HepG2 (cell line): ENCODE measurements around the gene ABHD12. TPM values are rescaled to one million over a fixed set of nuclear protein-coding genes. Genes with fewer than 3 reads are reported as not detected.
A peak's percentile ranks its signal among the peaks of the same experiment; 100 is the strongest.

Experiments
- DBP ChIP-seq: sonication (generic); formaldehyde crosslinking; IDR thresholded peaks from 2 replicates; pipeline ENCODE4 v1.4.0; 2020; ENCODE audit warnings: missing genetic modification reagents; ENCODE audit errors: not compliant biosample characterization
- DRAP1 ChIP-seq: IDR thresholded peaks from 2 replicates; pipeline ENCODE4 v1.6.1; 2016; ENCODE audit warnings: missing genetic modification reagents, missing compliant biosample characterization
- ELK4 ChIP-seq: sonication (generic); formaldehyde crosslinking; IDR thresholded peaks from 2 replicates; pipeline ENCODE4 v1.9.0; 2021; ENCODE audit warnings: missing genetic modification reagents, borderline replicate concordance
- FIP1L1 ChIP-seq: fragments of 200-400 bp; formaldehyde crosslinking; IDR thresholded peaks from 2 replicates; pipeline ENCODE4 v1.6.1; 2018; ENCODE audit warnings: low read depth, mild to moderate bottlenecking, low read length, moderate library complexity, borderline replicate concordance; ENCODE audit not compliant: insufficient read depth
- FLYWCH1 ChIP-seq: sonication (generic); formaldehyde crosslinking; IDR thresholded peaks from 2 replicates; pipeline ENCODE4 v1.8.1; 2023; ENCODE audit warnings: mild to moderate bottlenecking, missing genetic modification reagents
- HNRNPL ChIP-seq: fragments of 200-400 bp; formaldehyde crosslinking; IDR thresholded peaks from 2 replicates; pipeline ENCODE4 v1.6.1; 2017; ENCODE audit warnings: mild to moderate bottlenecking, low read depth, low read length
- NFE2L1 ChIP-seq: sonication (generic); formaldehyde crosslinking; IDR thresholded peaks from 2 replicates; pipeline ENCODE4 v1.4.0; 2020; ENCODE audit warnings: missing genetic modification reagents, mild to moderate bottlenecking, borderline replicate concordance
- PTBP1 ChIP-seq: fragments of 200-400 bp; formaldehyde crosslinking; IDR thresholded peaks from 2 replicates; pipeline ENCODE4 v1.6.1; 2018; ENCODE audit warnings: low read length, low read depth; ENCODE audit not compliant: poor library complexity, severe bottlenecking
- SOX6 ChIP-seq, 2 experiments: fragments of 450-650 bp in 1 of 2; sonication (generic) in 1 of 2; formaldehyde crosslinking in 1 of 2; IDR thresholded peaks; 2 replicates each; pipeline versions ENCODE4 v1.4.0 to v1.6.1; 2017 to 2020; ENCODE audit warnings: antibody characterized with exemption in 1 of 2, mild to moderate bottlenecking in 1 of 2, missing genetic modification reagents in 1 of 2
- ZBTB44 ChIP-seq: sonication (generic); formaldehyde crosslinking; IDR thresholded peaks from 2 replicates; pipeline ENCODE4 v1.4.0; 2020; ENCODE audit warnings: missing genetic modification reagents
- ZFAT ChIP-seq: sonication (generic); formaldehyde crosslinking; conservative IDR thresholded peaks from 2 replicates; pipeline ENCODE4 v1.8.1; 2023; ENCODE audit warnings: missing genetic modification reagents, inconsistent platforms
- ZMAT3 ChIP-seq: sonication (generic); formaldehyde crosslinking; conservative IDR thresholded peaks from 2 replicates; pipeline ENCODE4 v1.7.0; 2021; ENCODE audit warnings: missing genetic modification reagents
- ZNF207 ChIP-seq: fragments of 450-650 bp; IDR thresholded peaks from 2 replicates; pipeline ENCODE4 v1.6.1; 2016; ENCODE audit warnings: antibody characterized with exemption, borderline replicate concordance
- ZNF224 ChIP-seq: sonication (generic); formaldehyde crosslinking; IDR thresholded peaks from 2 replicates; pipeline ENCODE4 v1.5.0; 2020; ENCODE audit warnings: mild to moderate bottlenecking, missing genetic modification reagents
- ZNF562 ChIP-seq: sonication (generic); formaldehyde crosslinking; IDR thresholded peaks from 2 replicates; pipeline ENCODE4 v1.8.0; 2022; ENCODE audit warnings: missing genetic modification reagents, borderline replicate concordance
- ZNF652 ChIP-seq: IDR thresholded peaks from 2 replicates; pipeline ENCODE4 v1.6.1; 2016; ENCODE audit warnings: low read depth, borderline replicate concordance
- ZNF747 ChIP-seq: sonication (generic); formaldehyde crosslinking; IDR thresholded peaks from 2 replicates; pipeline ENCODE4 v1.8.1; 2023; ENCODE audit warnings: missing genetic modification reagents, mild to moderate bottlenecking, borderline replicate concordance
- ZXDC ChIP-seq: sonication (generic); formaldehyde crosslinking; IDR thresholded peaks from 2 replicates; pipeline ENCODE4 v1.5.0; 2020; ENCODE audit warnings: mild to moderate bottlenecking, missing genetic modification reagents
- polyA plus RNA-seq, 8 experiments: library from polyadenylated mRNA; depleted of rRNA in 3 of 8; stranded (reverse) in 7 of 8; unstranded in 1 of 8; fragments of >200 nt; fragmentation: Illumina TruSeq in 4 of 8; extraction: Trizol in 4 of 8; gene quantifications; 2 replicates each; pipeline versions ENCODE4 v1.2.1 to v1.2.3, GENCODE V29; 2011 to 2016; ENCODE audit warnings: low read depth in 4 of 8, missing spikeins in 1 of 8, mixed read lengths in 1 of 8; ENCODE audit not compliant: insufficient read depth in 1 of 8
- total RNA-seq, 5 experiments: library from RNA; depleted of rRNA; stranded (reverse); fragments of >200 nt; fragmentation: Illumina TruSeq; extraction: Trizol; gene quantifications; 2 replicates each; pipeline ENCODE4 v1.2.3, GENCODE V29; 2016; ENCODE audit warnings: low read depth in 1 of 5
- TF ChIP-seq, protein P1 (sequence below): sonication (generic); formaldehyde crosslinking; conservative IDR thresholded peaks from 2 replicates; pipeline ENCODE4 v1.8.0; 2022; ENCODE audit warnings: low read depth, missing genetic modification reagents

The ABHD12 gene
- total and polyA plus RNA-seq, 2 of the 13 experiments (the other 11 are each of a cell fraction or from before 2014, with no cell fraction given) = 23.5 to 72.1 TPM

GRCh38 chr20:25309395-25310267 lies 81.0 kb downstream of the ABHD12 start (continued):
- TF ChIP-seq HNRNPL = peak; percentile 96
- no peak for TF ChIP-seq FLYWCH1
- TF ChIP-seq, protein P1, sequence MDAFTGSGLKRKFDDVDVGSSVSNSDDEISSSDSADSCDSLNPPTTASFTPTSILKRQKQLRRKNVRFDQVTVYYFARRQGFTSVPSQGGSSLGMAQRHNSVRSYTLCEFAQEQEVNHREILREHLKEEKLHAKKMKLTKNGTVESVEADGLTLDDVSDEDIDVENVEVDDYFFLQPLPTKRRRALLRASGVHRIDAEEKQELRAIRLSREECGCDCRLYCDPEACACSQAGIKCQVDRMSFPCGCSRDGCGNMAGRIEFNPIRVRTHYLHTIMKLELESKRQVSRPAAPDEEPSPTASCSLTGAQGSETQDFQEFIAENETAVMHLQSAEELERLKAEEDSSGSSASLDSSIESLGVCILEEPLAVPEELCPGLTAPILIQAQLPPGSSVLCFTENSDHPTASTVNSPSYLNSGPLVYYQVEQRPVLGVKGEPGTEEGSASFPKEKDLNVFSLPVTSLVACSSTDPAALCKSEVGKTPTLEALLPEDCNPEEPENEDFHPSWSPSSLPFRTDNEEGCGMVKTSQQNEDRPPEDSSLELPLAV (CRISPR knock-in tag) = no peak
- TF ChIP-seq NFE2L1 (CRISPR knock-in tag) = 0 out of 2 replicates have a peak, but pooled peaks have one; percentile 16
- peak; percentile 47; the same call in 1 of the 2 replicates for TF ChIP-seq ZNF747 (CRISPR knock-in tag)
- no peak for TF ChIP-seq ZXDC (CRISPR knock-in tag)
- no peak; the same call in 1 of the 2 replicates for TF ChIP-seq ZMAT3 (CRISPR knock-in tag)
- TF ChIP-seq ZFAT (CRISPR knock-in tag) = no peak
- TF ChIP-seq DBP (CRISPR knock-in tag) = no peak
- TF ChIP-seq ZNF562 = no peak
- TF ChIP-seq ZBTB44 = 0 out of 2 replicates have a peak, but pooled peaks have one; percentile 41
- TF ChIP-seq ZNF652 (CRISPR knock-in tag) = no peak
- TF ChIP-seq ZNF207 = no peak
- peak; percentile 29; the same call in 1 of the 2 replicates for TF ChIP-seq DRAP1 (CRISPR knock-in tag)
- TF ChIP-seq SOX6 (IDR thresholded peaks at IDR 0.05) = no peak
- TF ChIP-seq SOX6 (CRISPR knock-in tag; IDR thresholded peaks at IDR 0.05) = no peak
- 0 out of 2 replicates have a peak, but pooled peaks have one; percentile 80 for TF ChIP-seq FIP1L1
- TF ChIP-seq ZNF224 = 0 out of 2 replicates have a peak, but pooled peaks have one; percentile 47
- no peak for TF ChIP-seq ELK4 (CRISPR knock-in tag)
- TF ChIP-seq PTBP1 = peak; percentile 32
